Cortex of kidney (tissue), 1 donor: Measurements from ENCODE around the gene ATCAY.
"Not testable (repeated sequence)": the region's sequence is repeated elsewhere in the genome, so short reads cannot be mapped to it uniquely, and the experiment has no call there.

ENCODE experiments used
- DNase-seq: peaks from one replicate; lab custom pipeline; 2025; lab: John Stamatoyannopoulos, UW

Gene ATCAY

GRCh38 chr19:3902317-3902973 lies 22.0 kb downstream of the ATCAY start:
- DNase-seq: no peak

GRCh38 chr19:3904233-3904632 lies 23.7 kb downstream of the ATCAY start:
- no peak for DNase-seq

GRCh38 chr19:3907626-3908265 lies 27.3 kb downstream of the ATCAY start:
- no peak for DNase-seq

- no peak for DNase-seq
These were observed 28.0 kb downstream of the ATCAY start for GRCh38 chr19:3908266-3909054.

- DNase-seq: no peak
These were observed 29.6 kb downstream of the ATCAY start for GRCh38 chr19:3910105-3910504.

- no peak for DNase-seq
These were observed 33.7 kb downstream of the ATCAY start for GRCh38 chr19:3914199-3914598.

GRCh38 chr19:3916033-3916432 lies 35.5 kb downstream of the ATCAY start:
- DNase-seq: no peak

GRCh38 chr19:3919793-3920192 lies 39.3 kb downstream of the ATCAY start:
- DNase-seq: no peak

- no peak for DNase-seq
These were observed 42.7 kb downstream of the ATCAY start for GRCh38 chr19:3923096-3923758.

GRCh38 chr19:3923912-3924311 lies 43.4 kb downstream of the ATCAY start:
- no peak for DNase-seq

- no peak for DNase-seq
These were observed 50.6 kb downstream of the ATCAY start for GRCh38 chr19:3931041-3931440.

- no peak for DNase-seq
These were observed 52.7 kb downstream of the ATCAY start, which contains the start of gene NMRK2 for GRCh38 chr19:3932931-3933810. NMRK2 (plus strand) TSS chr19:3933069; CDS start chr19:3933672, 603 bp downstream.

- no peak for DNase-seq
These were observed 56.3 kb downstream of the ATCAY start for GRCh38 chr19:3936506-3937442.

GRCh38 chr19:3938300-3938950 lies 57.9 kb downstream of the ATCAY start:
- DNase-seq: not testable (repeated sequence)

GRCh38 chr19:3942790-3943409 lies 62.4 kb downstream of the ATCAY start:
- no peak for DNase-seq

- no peak for DNase-seq
These were observed 63.7 kb downstream of the ATCAY start for GRCh38 chr19:3944018-3944721.

GRCh38 chr19:3945838-3946237 lies 65.4 kb downstream of the ATCAY start:
- DNase-seq: no peak

GRCh38 chr19:3947316-3947933 lies 66.9 kb downstream of the ATCAY start:
- DNase-seq: not testable (repeated sequence)
